Fibroblast of lung (primary cell): ENCODE measurements around the gene AVPR1A. TPM values are rescaled to one million over a fixed set of nuclear protein-coding genes. Genes with fewer than 3 reads are reported as not detected.

Experiments used
- DNase-seq, 2 donors: peaks; one replicate each; pipeline versions ENCODE4 v3.0.0 to v3.0.0-alpha.2; 2010; ENCODE audit warnings: low read depth in 2 of 2
- H2AFZ ChIP-seq: 2 replicates; pipeline ENCODE4 v1.5.1; 2012; ENCODE audit warnings: low read length, control low read depth, inconsistent platforms
- H3K27ac ChIP-seq: 2 replicates; pipeline ENCODE4 v1.5.1; 2011; ENCODE audit warnings: low read length, control low read depth; ENCODE audit not compliant: insufficient read depth
- H3K27me3 ChIP-seq: 2 replicates; pipeline ENCODE4 v1.5.1; 2011; ENCODE audit warnings: mild to moderate bottlenecking, low read length; ENCODE audit not compliant: control insufficient read depth, insufficient read depth
- H3K36me3 ChIP-seq: 2 replicates; pipeline ENCODE4 v1.5.1; 2011; ENCODE audit warnings: low read length; ENCODE audit not compliant: control insufficient read depth, insufficient read depth
- H3K4me1 ChIP-seq: 2 replicates; pipeline ENCODE4 v1.5.1; 2011; ENCODE audit warnings: low read length; ENCODE audit not compliant: control insufficient read depth, insufficient read depth; ENCODE audit errors: extremely low read depth
- H3K4me2 ChIP-seq: 2 replicates; pipeline ENCODE4 v1.5.1; 2011; ENCODE audit warnings: low read length, control low read depth; ENCODE audit not compliant: insufficient read depth; ENCODE audit errors: extremely low read depth
- H3K4me3 ChIP-seq, 4 experiments: fragments of 200-600 bp in 1 of 4; sonication (generic) in 1 of 4; replicated peaks in 1 of 4; 2 replicates each; pipeline ENCODE4 v1.5.1; 2011 to 2016; ENCODE audit warnings: low read length in 4 of 4, low read depth in 3 of 4, mild to moderate bottlenecking in 3 of 4, control low read depth in 2 of 4, inconsistent platforms in 1 of 4, mixed read lengths in 1 of 4; ENCODE audit not compliant: insufficient read depth in 1 of 4; ENCODE audit errors: control extremely low read depth in 1 of 4
- H3K79me2 ChIP-seq: 2 replicates; pipeline ENCODE4 v1.5.1; 2012; ENCODE audit warnings: mild to moderate bottlenecking, low read length, inconsistent platforms; ENCODE audit not compliant: control insufficient read depth, insufficient read depth
- H3K9ac ChIP-seq: 2 replicates; pipeline ENCODE4 v1.5.1; 2011; ENCODE audit warnings: mild to moderate bottlenecking, low read length, control low read depth; ENCODE audit not compliant: insufficient read depth
- H3K9me3 ChIP-seq: 2 replicates; pipeline ENCODE4 v1.5.1; 2012; ENCODE audit warnings: low read depth, low read length; ENCODE audit not compliant: control insufficient read depth, insufficient read depth
- H4K20me1 ChIP-seq: 2 replicates; pipeline ENCODE4 v1.5.1; 2011; ENCODE audit warnings: low read length; ENCODE audit not compliant: control insufficient read depth, insufficient read depth; ENCODE audit errors: extremely low read depth
- EZH2 ChIP-seq: IDR thresholded peaks from 2 replicates; pipeline ENCODE4 v1.5.1; 2012; ENCODE audit warnings: low read length, control low read depth, mild to moderate bottlenecking; ENCODE audit errors: missing control alignments
- polyA plus RNA-seq, 2 donors: library from polyadenylated mRNA; depleted of rRNA in 1 of 2; stranded (reverse) in 1 of 2; unstranded in 1 of 2; fragments of >200 nt; gene quantifications; 2 replicates each; pipeline ENCODE4 v1.2.1, GENCODE V29; 2011 to 2012; ENCODE audit warnings: missing spikeins in 1 of 2
- total RNA-seq: library from RNA; depleted of rRNA; stranded (reverse); fragments of >200 nt; gene quantifications from 2 replicates; pipeline ENCODE4 v1.2.1, GENCODE V29; 2014
- TF ChIP-seq, protein P1 (sequence below), 2 donors: IDR thresholded peaks in 1 of 2; conservative IDR thresholded peaks in 1 of 2; 1 replicate in 1 of 2; 2 replicates in 1 of 2; pipeline ENCODE4 v1.5.1; 2011 to 2012; ENCODE audit warnings: low read length in 2 of 2, control low read depth in 1 of 2, inconsistent platforms in 1 of 2, low read depth in 1 of 2, mild to moderate bottlenecking in 1 of 2

AVPR1A gene
- total and polyA plus RNA-seq, 2 donors (not counting 1 experiment from before 2014, with no cell fraction given): not detected

DNA sequence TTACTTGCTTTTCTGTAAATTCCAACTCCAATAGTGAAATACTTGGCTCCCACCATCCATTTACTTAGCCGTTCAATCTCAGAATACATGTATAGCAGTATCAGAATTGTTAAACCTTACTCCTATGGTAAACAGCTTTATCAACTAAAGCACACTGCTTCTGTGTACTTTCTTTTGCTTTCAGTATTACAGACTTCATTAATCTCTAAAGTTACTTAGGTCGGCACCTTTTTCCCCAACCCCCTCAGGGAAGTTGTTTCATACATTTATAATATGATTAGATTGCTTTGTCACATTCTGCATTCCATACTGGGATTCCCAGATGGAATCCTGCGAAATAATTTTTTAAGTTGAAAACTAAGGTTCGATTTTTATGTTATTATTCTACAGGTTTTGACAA lies 12.5 kb downstream of the AVPR1A start:
- Histone ChIP-seq H3K27ac (no peak overlapping the region), H3K9me3 (no peaks in the 10 kb centered on the region), H4K20me1 (no peaks in the 10 kb centered on the region), H3K36me3 (no peaks in the 10 kb centered on the region), H3K79me2 (no peaks in the 10 kb centered on the region), H3K9ac (no peak overlapping the region), H3K27me3 (no peaks in the 10 kb centered on the region), H3K4me3 (no peak overlapping the region), H2AFZ (no peak overlapping the region), H3K4me2 (no peak overlapping the region), H3K4me1 (no peaks in the 10 kb centered on the region)
- DNase-seq: no peak
- no peak for TF ChIP-seq EZH2

DNA sequence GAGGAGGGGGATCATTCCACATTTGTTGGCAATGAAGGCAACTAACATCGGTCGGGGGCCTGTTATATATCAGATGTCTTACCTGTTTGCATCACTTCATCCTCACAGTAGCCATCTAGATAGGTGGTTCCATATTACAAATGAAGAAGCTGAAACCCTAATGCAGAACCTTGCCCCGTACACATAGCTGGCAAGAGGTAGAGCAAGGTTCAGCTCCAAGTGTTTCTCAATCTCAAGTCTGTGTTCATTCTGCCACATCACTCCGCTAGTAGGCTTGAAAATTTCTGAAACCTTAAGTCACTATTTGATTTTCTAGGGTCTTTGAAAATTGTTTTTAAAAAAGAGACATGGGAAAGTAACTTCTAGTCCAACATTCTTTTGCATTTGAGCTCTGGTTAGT lies 17.0 kb downstream of the AVPR1A start:
- H3K9me3 ChIP-seq: no peaks in the 10 kb centered on the region
- H3K4me1 ChIP-seq: no peaks in the 10 kb centered on the region
- H3K36me3 ChIP-seq: no peaks in the 10 kb centered on the region
- H3K27me3 ChIP-seq: no peaks in the 10 kb centered on the region
- H2AFZ ChIP-seq: no peak overlapping the region
- H3K27ac ChIP-seq: no peak overlapping the region
- DNase-seq: no peak
- no peaks in the 10 kb centered on the region for H3K79me2 ChIP-seq
- H4K20me1 ChIP-seq: no peaks in the 10 kb centered on the region
- no peak overlapping the region for H3K4me3 ChIP-seq
- TF ChIP-seq, protein P1, sequence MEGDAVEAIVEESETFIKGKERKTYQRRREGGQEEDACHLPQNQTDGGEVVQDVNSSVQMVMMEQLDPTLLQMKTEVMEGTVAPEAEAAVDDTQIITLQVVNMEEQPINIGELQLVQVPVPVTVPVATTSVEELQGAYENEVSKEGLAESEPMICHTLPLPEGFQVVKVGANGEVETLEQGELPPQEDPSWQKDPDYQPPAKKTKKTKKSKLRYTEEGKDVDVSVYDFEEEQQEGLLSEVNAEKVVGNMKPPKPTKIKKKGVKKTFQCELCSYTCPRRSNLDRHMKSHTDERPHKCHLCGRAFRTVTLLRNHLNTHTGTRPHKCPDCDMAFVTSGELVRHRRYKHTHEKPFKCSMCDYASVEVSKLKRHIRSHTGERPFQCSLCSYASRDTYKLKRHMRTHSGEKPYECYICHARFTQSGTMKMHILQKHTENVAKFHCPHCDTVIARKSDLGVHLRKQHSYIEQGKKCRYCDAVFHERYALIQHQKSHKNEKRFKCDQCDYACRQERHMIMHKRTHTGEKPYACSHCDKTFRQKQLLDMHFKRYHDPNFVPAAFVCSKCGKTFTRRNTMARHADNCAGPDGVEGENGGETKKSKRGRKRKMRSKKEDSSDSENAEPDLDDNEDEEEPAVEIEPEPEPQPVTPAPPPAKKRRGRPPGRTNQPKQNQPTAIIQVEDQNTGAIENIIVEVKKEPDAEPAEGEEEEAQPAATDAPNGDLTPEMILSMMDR (conservative IDR thresholded peaks at IDR 0.05 in 1 of 2, IDR thresholded peaks at IDR 0.05 in 1 of 2; ENCODE audit: low read depth in 1 of 2, low read length in 2 of 2): no peak
- TF ChIP-seq EZH2: no peak
- H3K9ac ChIP-seq: no peak overlapping the region
- H3K4me2 ChIP-seq: no peak overlapping the region

DNA sequence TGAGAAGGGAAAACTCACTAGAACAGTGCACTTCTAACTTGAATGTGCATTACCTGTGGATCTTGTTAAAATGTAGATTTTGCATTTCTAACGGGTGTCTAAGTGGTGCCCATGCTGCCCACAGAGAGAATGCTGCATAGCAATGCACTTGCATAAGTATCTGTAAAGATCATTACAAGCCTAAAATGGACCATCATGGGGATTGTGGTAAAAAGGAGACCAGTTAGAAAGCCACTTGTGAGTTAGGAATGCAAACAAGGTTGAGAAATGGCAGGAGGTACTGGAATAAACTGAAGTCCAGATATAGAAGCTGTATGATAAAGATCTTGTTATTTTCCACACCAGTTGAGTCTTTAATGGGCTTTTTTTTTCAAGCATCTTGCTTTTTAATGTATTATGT lies 18.8 kb downstream of the AVPR1A start:
- no peak for DNase-seq
- H3K4me1 ChIP-seq: no peaks in the 10 kb centered on the region
- H3K27me3 ChIP-seq: no peaks in the 10 kb centered on the region
- no peak overlapping the region for H3K4me2 ChIP-seq
- no peak overlapping the region for H2AFZ ChIP-seq
- H4K20me1 ChIP-seq: no peaks in the 10 kb centered on the region
- H3K9me3 ChIP-seq: no peaks in the 10 kb centered on the region
- H3K9ac ChIP-seq: no peak overlapping the region
- H3K27ac ChIP-seq: no peak overlapping the region
- no peaks in the 10 kb centered on the region for H3K79me2 ChIP-seq
- H3K4me3 ChIP-seq: no peak overlapping the region
- H3K36me3 ChIP-seq: no peaks in the 10 kb centered on the region
- no peak for TF ChIP-seq EZH2
- TF ChIP-seq, protein P1 (conservative IDR thresholded peaks at IDR 0.05 in 1 of 2, IDR thresholded peaks at IDR 0.05 in 1 of 2; ENCODE audit: low read depth in 1 of 2, low read length in 2 of 2): no peak
